ENCODE results near the gene ZCWPW2.

The ZCWPW2 gene, protein sequence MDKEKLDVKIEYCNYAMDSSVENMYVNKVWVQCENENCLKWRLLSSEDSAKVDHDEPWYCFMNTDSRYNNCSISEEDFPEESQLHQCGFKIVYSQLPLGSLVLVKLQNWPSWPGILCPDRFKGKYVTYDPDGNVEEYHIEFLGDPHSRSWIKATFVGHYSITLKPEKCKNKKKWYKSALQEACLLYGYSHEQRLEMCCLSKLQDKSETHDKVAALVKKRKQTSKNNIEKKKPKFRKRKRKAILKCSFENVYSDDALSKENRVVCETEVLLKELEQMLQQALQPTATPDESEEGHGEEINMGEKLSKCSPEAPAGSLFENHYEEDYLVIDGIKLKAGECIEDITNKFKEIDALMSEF

DNA sequence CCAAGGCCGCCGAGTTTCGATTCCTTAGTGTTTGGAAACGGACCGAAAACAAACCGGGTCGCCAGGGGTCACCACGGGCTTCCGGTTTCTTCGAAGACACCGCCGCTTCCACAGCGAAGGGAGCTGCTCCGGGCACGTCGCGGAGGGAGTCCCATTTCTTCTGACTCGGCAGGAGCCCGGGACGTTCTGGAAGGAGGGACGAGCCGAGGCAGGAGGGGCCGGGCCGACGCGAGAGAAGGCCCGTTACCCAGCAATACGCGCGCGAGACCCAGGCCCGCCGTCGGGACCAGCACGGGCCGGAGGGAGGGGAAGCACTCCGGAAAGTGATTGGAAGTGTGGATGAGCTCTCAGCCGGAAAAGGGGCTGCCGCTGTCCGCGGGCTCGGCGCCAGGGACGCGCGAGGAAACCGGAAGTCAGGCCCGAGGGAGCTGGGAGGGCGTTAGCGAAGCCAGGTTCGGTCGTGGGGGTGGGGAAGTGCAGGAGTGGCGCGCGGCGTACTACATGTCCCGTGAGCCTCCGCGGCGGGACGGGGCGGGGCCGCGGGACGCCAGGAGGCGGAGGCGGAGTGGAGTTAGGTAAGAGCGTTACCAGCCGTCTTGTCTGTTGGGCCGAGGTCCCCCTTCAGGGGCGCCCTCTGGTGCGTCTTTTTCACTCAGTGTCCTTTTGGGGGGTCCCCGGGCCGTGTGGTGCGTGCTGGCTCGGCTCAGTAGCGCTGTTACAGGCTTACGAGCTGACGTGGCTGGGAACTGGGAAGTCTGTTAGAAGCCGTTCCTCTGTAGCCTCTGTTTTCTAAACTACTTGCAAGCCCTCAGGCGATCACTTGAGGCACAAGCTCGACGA is at the start of gene ZCWPW2, which contains the start of gene AZI2:
Gene ZCWPW2, plus strand, starts transcription at position 93 of the 840 bp plus-strand sequence. CDS start 64,348 bp downstream, outside the sequence.
Gene AZI2, minus strand, starts transcription at position 196 of the 840 bp plus-strand sequence. CDS start 8,207 bp downstream, outside the sequence.
- peak; percentile 86 for DNase-seq (ENCODE audit: low spot score)

DNA sequence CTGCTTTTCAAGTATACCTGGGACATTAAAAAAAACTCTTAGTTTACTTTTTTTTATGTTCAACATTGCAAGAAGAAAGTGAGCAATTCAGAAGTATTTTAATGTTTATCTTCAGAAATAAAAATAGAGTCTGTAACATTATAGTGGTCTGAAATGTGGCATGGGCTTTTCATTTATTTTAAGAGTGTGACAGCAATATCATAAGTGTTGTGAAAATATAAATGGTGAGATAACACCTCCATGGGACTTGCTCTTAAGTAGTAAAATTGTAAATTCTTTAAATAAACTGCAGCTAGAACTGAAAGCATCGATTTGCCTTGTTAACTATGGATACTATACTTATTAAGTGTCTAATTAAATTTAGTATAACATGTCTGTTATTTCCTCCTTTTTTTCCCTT is 48.8 kb upstream of the ZCWPW2 start:
- DNase-seq (ENCODE audit: low spot score), result no peak

- DNase-seq (ENCODE audit: low spot score), result no peak
Measured at GRCh38 chr3:28300345-28300962, 48.1 kb upstream of the ZCWPW2 start.

GRCh38 chr3:28301688-28302087 is 46.8 kb upstream of the ZCWPW2 start:
- DNase-seq (ENCODE audit: low spot score), result no peak

DNA sequence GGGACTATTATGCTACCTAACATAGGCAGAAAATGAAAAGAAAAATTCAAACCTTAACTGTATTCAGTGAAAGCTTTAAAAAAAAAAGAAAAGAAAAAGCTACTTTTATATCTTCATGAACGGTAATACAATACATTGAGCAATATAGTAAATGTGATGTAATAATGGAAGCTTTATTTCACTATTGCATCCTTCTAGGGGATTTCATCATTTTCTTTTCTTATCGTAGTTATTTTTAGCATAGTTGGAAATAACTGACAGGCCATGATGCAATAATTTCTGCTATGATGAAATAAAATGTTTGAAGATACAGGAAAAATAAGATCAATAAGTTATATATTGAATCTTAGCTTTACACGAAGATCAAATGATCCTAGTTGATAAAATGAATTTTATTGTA is 40.3 kb upstream of the ZCWPW2 start:
- DNase-seq (ENCODE audit: low spot score), result no peak

- no peak for DNase-seq (ENCODE audit: low spot score)
Measured at GRCh38 chr3:28315711-28316110, 32.8 kb upstream of the ZCWPW2 start.

DNA sequence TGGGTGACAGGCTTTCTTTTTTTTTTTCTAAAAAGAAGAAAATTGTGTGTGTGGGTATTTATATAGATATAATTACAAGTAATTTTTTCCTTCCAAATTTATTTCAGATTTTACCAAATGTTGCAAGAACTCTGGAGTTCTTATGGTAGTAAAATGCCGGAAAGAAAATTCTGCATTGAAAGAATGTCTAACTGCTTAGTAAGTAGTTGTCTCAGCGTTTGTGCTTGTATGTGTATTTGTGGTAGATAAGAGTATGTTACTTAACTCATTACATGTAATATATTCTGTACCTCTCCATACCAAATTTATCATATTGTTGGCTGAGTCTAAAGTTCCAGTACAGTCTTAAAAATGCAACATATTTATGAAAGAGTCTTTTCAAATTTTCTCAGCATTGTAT is 32.3 kb upstream of the ZCWPW2 start:
- no peak for DNase-seq (ENCODE audit: low spot score)

DNA sequence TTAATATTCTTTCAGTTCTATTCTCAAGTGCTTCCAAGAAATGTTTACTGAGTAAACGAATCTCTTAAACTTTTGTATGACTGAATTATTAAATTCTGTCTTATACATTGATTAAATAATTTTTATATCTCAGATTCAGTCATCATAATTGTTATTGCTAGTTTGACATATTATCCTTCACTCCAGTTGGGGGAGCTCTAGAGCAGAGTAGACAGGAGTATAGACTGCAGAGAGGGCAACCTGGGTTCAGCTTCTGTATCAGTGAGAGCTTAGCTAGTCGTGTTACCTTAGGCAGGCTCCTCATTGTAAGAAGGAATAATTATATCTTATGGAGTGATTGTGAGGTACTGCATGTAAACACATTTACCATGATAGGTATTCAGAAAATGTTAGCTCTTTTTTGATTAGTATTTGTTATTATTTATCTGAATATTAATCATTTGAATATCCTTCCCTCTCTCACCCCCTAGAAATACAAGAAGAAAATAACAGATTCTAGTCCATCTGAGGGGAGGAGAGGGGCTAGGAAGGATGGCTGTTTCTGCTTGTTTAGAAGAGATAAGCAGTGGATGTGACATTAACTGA is 31.0 kb upstream of the ZCWPW2 start:
- peak; percentile 42 for DNase-seq (ENCODE audit: low spot score)

DNA sequence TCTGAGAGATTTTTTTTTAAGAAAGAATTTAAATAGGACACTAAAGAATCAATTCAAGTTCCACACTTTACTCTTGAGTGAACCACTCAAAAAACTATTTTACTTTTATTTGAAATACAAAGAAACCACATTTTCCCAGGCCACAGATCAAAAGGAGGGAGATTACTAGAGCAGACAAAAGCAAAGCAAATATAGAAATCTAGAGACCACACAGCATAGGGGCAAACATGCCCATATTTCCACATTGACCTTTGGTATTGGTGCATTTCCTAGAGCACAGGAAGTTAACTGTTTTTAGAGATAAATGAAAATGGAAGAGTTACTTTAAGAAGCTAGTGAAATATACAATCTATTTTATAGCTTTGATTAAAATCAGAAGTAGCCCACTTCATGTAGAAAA is 27.5 kb upstream of the ZCWPW2 start:
- DNase-seq (ENCODE audit: low spot score), result no peak

GRCh38 chr3:28322464-28322863 is 26.1 kb upstream of the ZCWPW2 start:
- no peak for DNase-seq (ENCODE audit: low spot score)

- no peak for DNase-seq (ENCODE audit: low spot score)
Measured at GRCh38 chr3:28326458-28326926, 22.0 kb upstream of the ZCWPW2 start.

DNA sequence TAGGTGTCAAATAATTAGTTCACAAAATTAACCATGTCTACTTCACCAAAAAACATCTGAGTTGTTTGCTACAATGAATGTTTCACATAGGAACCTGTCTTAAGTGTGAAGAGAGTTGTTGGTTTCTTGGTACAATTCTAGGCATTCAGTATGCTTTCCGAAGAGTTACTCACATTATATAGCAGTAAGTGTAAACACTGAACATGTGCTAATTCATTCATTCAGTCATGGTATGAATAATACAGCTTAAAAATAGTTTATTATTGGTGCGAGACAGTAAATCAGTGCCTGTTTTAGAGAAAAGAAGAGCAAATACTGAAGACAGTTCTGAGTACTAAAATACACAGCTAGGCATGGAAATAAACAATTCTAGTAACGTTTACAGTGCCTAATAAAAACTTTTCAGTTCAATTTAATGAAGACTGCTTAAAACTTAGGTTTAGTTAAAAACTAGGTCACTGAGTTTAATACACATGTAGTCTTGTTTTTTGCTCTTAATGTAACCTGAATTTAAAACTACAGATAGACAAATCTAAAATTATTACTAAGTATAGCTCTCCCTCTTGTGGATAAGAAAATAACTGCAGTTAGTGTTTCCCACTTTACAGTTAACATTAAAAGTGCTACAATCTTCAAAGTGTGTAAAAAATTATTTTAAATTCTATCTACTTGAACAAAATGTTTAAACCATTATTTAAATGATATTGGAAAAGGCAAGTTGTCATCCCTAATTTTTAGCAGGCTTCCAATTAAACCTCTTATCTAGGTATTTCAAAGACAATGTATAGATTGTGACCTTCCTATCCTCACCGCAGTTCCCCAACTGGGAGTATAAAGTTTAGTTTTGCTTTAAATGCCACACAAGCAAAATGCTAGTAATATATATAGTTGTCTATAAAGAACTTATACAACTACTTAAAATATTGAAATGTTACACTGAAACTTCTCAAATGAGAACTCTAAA is 20.1 kb upstream of the ZCWPW2 start:
- peak; percentile 31 for DNase-seq (ENCODE audit: low spot score)

DNA sequence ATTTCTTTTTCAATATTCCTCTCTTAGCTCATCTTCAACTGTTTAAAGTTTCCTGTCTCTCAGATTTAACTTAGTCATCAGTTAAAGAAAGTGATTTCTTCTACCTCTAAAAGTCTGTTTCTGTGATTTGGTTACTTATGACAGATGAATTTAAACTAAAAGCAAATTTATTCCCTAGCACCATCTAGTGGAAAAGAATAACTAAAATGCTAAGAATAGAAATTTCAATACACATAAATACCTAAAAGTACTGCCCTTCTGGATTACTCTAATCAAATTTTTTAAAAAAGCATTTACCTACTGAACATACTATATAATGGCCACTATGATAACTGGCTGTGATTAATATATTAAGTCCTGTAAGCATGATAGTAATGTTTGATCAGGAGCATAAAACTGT is 14.0 kb upstream of the ZCWPW2 start:
- no peak for DNase-seq (ENCODE audit: low spot score)

DNA sequence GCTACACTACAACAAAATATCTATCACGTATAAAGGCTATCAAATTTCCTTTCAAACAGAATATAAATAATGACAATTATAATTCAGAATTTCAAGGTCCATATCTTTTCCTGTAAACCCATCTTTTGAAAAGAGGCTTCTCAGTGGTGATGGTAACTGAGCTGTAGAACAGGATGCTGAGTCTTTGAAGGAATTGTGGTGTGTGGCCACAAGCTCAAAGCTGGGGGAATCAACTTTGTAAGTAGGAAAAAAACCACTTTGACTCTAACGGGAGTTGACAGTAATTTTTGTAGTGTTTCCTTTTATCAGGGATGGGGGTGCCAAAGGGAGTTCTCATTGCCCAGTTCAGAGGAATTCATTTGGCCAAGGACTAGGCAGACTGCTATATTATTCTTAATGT is 13.3 kb upstream of the ZCWPW2 start:
- DNase-seq (ENCODE audit: low spot score), result no peak

GRCh38 chr3:28337230-28337629 is 11.3 kb upstream of the ZCWPW2 start:
- DNase-seq (ENCODE audit: low spot score), result no peak

GRCh38 chr3:28343144-28343543 is 5.4 kb upstream of the ZCWPW2 start:
- DNase-seq (ENCODE audit: low spot score), result no peak

DNA sequence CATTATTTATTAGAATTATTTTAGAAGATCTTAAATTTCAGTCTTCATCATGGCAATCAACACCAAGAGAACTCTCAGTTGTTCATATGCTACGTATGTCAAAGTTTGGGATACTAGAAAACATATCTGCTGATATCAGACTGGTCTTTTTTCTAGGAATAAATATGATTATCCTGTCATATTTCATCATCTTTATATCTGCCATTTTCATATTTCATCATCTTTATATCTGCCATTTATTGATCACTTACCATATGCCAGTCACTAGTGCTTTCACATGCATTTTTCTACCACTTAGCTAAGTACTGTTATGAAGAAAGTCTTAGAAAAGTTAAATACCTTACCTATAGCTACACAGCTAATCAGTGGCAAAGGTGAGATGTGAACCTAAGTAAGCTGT is 2.8 kb upstream of the ZCWPW2 start:
- DNase-seq (ENCODE audit: low spot score), result no peak

- DNase-seq (ENCODE audit: low spot score), result no peak
Measured at GRCh38 chr3:28347374-28348264, 902 bp upstream of the ZCWPW2 start.

DNA sequence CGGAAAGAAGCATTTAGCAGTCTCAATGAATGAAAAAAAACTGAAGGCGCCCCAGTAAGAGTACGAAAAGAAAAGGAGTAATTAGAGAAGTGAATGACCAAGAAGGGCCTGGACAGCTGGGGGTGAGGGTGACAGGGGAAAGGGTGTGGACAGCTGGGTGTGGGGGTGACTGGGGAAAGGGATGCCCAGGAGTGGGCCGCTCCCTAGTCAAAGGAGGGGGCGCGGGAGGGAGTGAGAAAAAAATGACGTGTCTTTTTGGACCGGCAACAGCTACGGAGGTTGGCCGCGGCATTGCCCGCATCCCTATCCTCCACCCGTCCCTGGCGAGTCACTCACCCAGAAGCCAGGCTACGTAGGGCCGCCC is 274 bp upstream of the ZCWPW2 start:
- DNase-seq (ENCODE audit: low spot score), result no peak

DNA sequence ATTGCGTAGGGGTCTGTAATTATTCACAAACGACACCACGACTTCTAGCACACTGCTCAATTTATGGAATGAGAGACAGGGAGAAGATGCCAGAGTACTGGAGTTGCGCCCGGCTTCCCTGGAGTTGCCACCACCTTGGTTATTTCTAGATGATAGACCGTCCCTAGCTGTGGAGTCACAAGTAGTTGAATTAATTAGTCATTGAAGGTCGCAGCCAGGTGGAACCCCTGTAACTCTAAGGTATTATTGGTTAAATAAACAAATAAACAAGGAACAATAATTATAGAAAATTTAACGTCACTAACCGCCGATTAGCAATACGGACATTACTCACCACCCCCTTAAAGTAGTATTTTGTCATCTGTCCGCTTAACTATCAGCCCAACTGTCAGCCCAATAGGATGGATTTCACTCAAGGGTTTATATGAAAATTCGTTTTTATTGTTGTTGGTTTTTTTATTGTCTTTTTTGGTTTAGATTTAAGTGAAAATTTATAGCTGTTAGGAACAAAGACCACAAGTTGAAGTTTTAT is 1.0 kb downstream of the ZCWPW2 start:
- DNase-seq (ENCODE audit: low spot score), result peak; percentile 42
